GM21423 (cell line): ENCODE data around the gene FGD5.
"Not testable (repeated sequence)": the region's sequence is repeated elsewhere in the genome, so short reads cannot be mapped to it uniquely, and the experiment has no call there.

ENCODE experiments used
- ATAC-seq: cut with Tn5 transposase; IDR thresholded peaks from one replicate; pipeline ENCODE4 v1.9.1; 2021; ENCODE audit warnings: mild to moderate bottlenecking, moderate library complexity; ENCODE audit not compliant: unreplicated experiment

The FGD5 gene

GRCh38 chr3:14900881-14901873 lies 82.4 kb downstream of the FGD5 start:
- no peak for ATAC-seq

GRCh38 chr3:14902719-14903118 lies 84.0 kb downstream of the FGD5 start:
- ATAC-seq = no peak

- not testable (repeated sequence) for ATAC-seq
Observed at GRCh38 chr3:14903501-14903900, 84.7 kb downstream of the FGD5 start.

- ATAC-seq = no peak
Observed at GRCh38 chr3:14905055-14905657, 86.4 kb downstream of the FGD5 start.

GRCh38 chr3:14906355-14906971 lies 87.7 kb downstream of the FGD5 start:
- no peak for ATAC-seq

GRCh38 chr3:14907043-14907966 lies 88.5 kb downstream of the FGD5 start:
- no peak for ATAC-seq

- ATAC-seq = no peak
Observed at GRCh38 chr3:14909250-14909649, 90.5 kb downstream of the FGD5 start.

- no peak for ATAC-seq
Observed at GRCh38 chr3:14911651-14912050, 92.9 kb downstream of the FGD5 start.

- ATAC-seq = no peak
Observed at GRCh38 chr3:14913071-14913925, 94.5 kb downstream of the FGD5 start.

GRCh38 chr3:14913926-14914778 lies 95.4 kb downstream of the FGD5 start:
- no peak for ATAC-seq

- no peak for ATAC-seq
Observed at GRCh38 chr3:14914779-14915117, 96.0 kb downstream of the FGD5 start.

- no peak for ATAC-seq
Observed at GRCh38 chr3:14915636-14916222, 97.0 kb downstream of the FGD5 start.

- ATAC-seq = no peak
Observed at GRCh38 chr3:14918356-14918860, 99.6 kb downstream of the FGD5 start.

GRCh38 chr3:14920536-14920935 lies 101.8 kb downstream of the FGD5 start:
- no peak for ATAC-seq

GRCh38 chr3:14921034-14921616 lies 102.4 kb downstream of the FGD5 start:
- peak; percentile 83 for ATAC-seq

- ATAC-seq = no peak
Observed at GRCh38 chr3:14921811-14922705, 103.3 kb downstream of the FGD5 start.

GRCh38 chr3:14922863-14923262 lies 104.1 kb downstream of the FGD5 start:
- no peak for ATAC-seq
